Mucosa of descending colon (tissue), 3 donors: ENCODE results near the gene TP53BP1. TPM values are rescaled to one million over a fixed set of nuclear protein-coding genes. Genes with fewer than 3 reads are reported as not detected.
"Not testable (repeated sequence)": the region's sequence is repeated elsewhere in the genome, so short reads cannot be mapped to it uniquely, and the experiment has no call there.

ENCODE experiments used
- ATAC-seq: fragments of 200-7000 bp; cut with Tn5 transposase; one replicate; pipeline ENCODE4 v1.9.1; 2020; ENCODE audit warnings: mild to moderate bottlenecking, moderate library complexity
- DNase-seq, 3 donors: peaks; one replicate each; pipeline ENCODE4 v3.0.0-alpha.2; 2020
- H3K36me3 ChIP-seq: fragments of 200-600 bp; one replicate; pipeline ENCODE4 v1.8.0; 2021; ENCODE audit warnings: low read depth, mild to moderate bottlenecking
- H3K4me1 ChIP-seq: fragments of 200-600 bp; one replicate; pipeline ENCODE4 v1.8.0; 2021; ENCODE audit warnings: low read depth, mild to moderate bottlenecking
- H3K4me3 ChIP-seq: fragments of 200-600 bp; one replicate; pipeline ENCODE4 v1.8.0; 2021; ENCODE audit warnings: mild to moderate bottlenecking
- H3K9me3 ChIP-seq: fragments of 200-600 bp; one replicate; pipeline ENCODE4 v1.8.0; 2021; ENCODE audit warnings: mild to moderate bottlenecking
- CTCF ChIP-seq: fragments of 200-600 bp; IDR thresholded peaks from one replicate; pipeline ENCODE4 v1.8.0; 2022; ENCODE audit warnings: antibody characterized with exemption, mild to moderate bottlenecking
- intact Hi-C, 2 donors: fragments of 100-400 bp; cut with DNase I in 1 of 2; cut with micrococcal nuclease in 1 of 2; formaldehyde crosslinking; loops; one replicate each; pipeline versions ENCODE4 v1.11.0 to v1.11.1; 2022; cut with DNase I, micrococcal nuclease
- long read RNA-seq, 2 donors: library from polyadenylated mRNA; unstranded; transcript quantifications; one replicate each; pipeline ENCODE4 v2.0.0, GENCODE V29; 2019 to 2021
- total RNA-seq, 3 donors: library from RNA; stranded (reverse); fragmentation: NEBNext Ultra II Directional in 2 of 3; extraction: Animal tissue kit (Norgen Biotek cat#: 25700) in 2 of 3; gene quantifications; one replicate each; pipeline versions ENCODE4 v1.2.1 to v1.2.4, GENCODE V29; 2021 to 2023
- donor health status: DM: no; HTN: no; CAD: no; lungs with moderate emphysema.
- donor health status: DM: no; HTN: no; CAD: no.
- donor health status: DM: no; HTN: yes; CAD: no.

TP53BP1 gene
- total RNA-seq, result 10 to 100 TPM; 31.8 to 46.5 (median 41.6) TPM
- long read RNA-seq, donor 1, full-length matches to known transcripts, result 6 of 21 reads
- long read RNA-seq, donor 1, partial matches to known transcripts, result 9 of 21 reads
- long read RNA-seq, donor 1, other reads (novel, unspliced or antisense), result 6 of 21 reads
- long read RNA-seq, donor 2, partial matches to known transcripts, result 5 of 5 reads
- long read RNA-seq, donor 2, other reads (novel, unspliced or antisense), result 0 of 5 reads

- ATAC-seq, result peak; percentile 98
- Histone ChIP-seq H3K4me1 (peaks cover 12% of the 10 kb centered on the region), H3K36me3 (no peaks in the 10 kb centered on the region), H3K4me3 (peak within 1 kb of the TSS; percentile 45), H3K9me3 (no peaks in the 10 kb centered on the region)
- no peak for TF ChIP-seq CTCF
- peak; percentile 96 to 98 (median 98) for DNase-seq
- intact Hi-C loops, result no loop called here
Observed at GRCh38 chr15:43492673-43493601, at the start of gene TP53BP1. TP53BP1 (minus strand) TSS chr15:43493156; CDS start chr15:43493043, 113 bp downstream.

DNA sequence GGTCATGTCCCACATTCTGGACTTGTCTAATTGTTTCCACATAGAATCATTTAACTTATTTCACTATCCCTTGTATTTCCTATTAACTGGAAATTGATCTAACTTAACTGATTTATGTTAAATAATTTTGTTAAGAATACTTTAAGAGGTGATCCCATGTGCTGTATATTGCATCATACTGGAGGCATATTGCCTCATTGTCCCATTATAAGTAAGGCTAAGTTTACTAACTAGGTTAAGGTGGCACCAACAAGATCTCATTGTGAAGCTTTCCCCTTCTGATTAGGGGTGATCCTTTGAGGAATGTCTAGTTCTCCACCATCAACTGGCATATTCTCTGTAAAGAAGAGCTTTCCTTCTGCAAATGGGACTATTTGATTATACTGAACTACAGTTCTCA lies 48.8 kb upstream of the TP53BP1 start:
- no peak for TF ChIP-seq CTCF
- intact Hi-C loops, result no loop called here
- ATAC-seq (no peak), DNase-seq (no peak)
- no peak overlapping the region for H3K4me3 ChIP-seq
- no peaks in the 10 kb centered on the region for H3K4me1 ChIP-seq
- H3K9me3 ChIP-seq, result no peaks in the 10 kb centered on the region
- no peaks in the 10 kb centered on the region for H3K36me3 ChIP-seq

DNA sequence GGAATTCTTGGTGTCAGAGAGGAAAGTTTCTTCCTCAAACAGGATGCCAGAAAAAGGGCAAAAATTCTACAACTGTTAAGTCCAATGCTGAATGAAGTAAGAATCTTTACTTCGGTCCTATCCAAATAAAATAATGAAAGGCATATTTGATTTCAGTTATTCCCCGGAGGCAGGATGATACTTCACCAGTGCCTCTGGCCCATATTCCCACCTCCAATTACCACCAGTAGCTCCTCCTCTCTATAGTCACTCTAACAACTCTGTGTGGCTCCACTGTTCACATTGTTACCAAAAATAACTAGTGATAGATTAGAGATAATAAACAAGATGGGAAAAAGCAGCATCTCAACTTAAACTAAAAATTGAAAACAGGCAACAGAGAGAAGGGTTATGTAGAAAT lies 45.1 kb upstream of the TP53BP1 start:
- TF ChIP-seq CTCF, result no peak
- intact Hi-C loops, result loop anchor here in 1 of 2 donors (10.0 kb wide), 1 partner anchor 187 kb away; no protein-coding TSS in a partner anchor
- no peak overlapping the region for H3K4me3 ChIP-seq
- no peaks in the 10 kb centered on the region for H3K36me3 ChIP-seq
- H3K4me1 ChIP-seq, result no peaks in the 10 kb centered on the region
- no peaks in the 10 kb centered on the region for H3K9me3 ChIP-seq
- no peak for ATAC-seq
- DNase-seq, result no peak

DNA sequence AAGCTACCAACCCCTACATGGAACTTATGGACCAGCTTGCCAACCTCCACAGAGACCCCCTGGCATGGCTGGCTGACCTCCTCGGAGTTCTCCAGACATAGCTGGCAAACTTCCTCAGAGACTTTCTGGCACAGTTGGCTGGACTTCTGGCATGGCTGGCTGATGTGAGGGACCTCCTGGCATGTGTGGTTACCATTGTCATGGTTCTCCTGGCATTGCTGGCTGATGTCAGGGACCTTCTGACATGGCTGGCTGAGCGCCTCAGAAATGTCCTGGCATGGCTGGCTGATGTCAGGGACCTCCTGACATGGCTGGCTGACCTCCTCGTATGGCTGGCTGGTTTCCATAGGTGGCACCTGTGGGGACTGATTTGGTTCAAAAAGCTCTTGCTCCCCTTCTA lies 41.9 kb upstream of the TP53BP1 start:
- H3K4me3 ChIP-seq, result no peak overlapping the region
- H3K4me1 ChIP-seq, result peaks cover 5% of the 10 kb centered on the region
- no peak for TF ChIP-seq CTCF
- intact Hi-C loops, result loop anchor here in 1 of 2 donors (10.0 kb wide), 1 partner anchor 190 kb away; no protein-coding TSS in a partner anchor
- DNase-seq (no peak), ATAC-seq (no peak)
- no peaks in the 10 kb centered on the region for H3K9me3 ChIP-seq
- no peaks in the 10 kb centered on the region for H3K36me3 ChIP-seq

GRCh38 chr15:43532826-43533225 lies 39.9 kb upstream of the TP53BP1 start:
- H3K9me3 ChIP-seq, H3K4me1 ChIP-seq, H3K36me3 ChIP-seq, H3K4me3 ChIP-seq: not testable (repeated sequence)
- peak in 1 of 3 donors; percentile 57 for DNase-seq
- intact Hi-C loops, result loop anchor here in 1 of 2 donors (10.0 kb wide), 1 partner anchor 192 kb away; no protein-coding TSS in a partner anchor
- peak; percentile 89 for ATAC-seq
